ENCODE data around the gene MRPL14. TPM values are rescaled to one million over a fixed set of nuclear protein-coding genes. Genes with fewer than 3 reads are reported as not detected.

MRPL14 gene
- total and polyA plus RNA-seq, 12 donors: 22.0 to 94.6 (median 49.3) TPM

GRCh38 chr6:44082872-44083321 is 44.4 kb downstream of the MRPL14 start:
- DNase-seq: no peak
- WGBS, 4 donors: 80 to 93% (median 82%) methylated on average over 7 to 8 of the region's 8 CpGs
- intact Hi-C loops (cut with DNase I): loop anchor here (2.0 to 10.0 kb wide), 2 partner anchors 358 kb away; no protein-coding TSS in a partner anchor

DNA sequence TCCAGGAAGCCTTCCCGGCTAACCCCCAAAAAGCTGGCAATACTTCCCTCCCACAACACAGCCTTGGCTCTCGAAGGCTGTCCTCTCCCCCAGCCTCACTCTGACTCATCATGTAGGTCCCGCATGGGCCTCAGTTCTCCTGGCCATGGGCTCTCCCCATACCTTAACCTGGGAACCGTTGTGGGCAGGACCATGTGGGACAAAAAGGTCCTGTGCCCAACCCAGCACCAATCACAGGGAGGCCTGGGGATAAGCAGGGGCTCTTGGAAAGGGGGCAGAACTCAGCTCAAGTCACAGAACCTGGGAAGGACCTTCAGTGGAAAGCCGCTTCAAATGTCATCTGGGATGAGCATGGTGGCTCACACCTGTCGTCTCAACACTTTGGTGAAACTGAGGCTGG is 45.5 kb downstream of the MRPL14 start:
- H3K4me3 ChIP-seq: no peak overlapping the region
- peaks cover 2 to 3% of the 10 kb centered on the region in 2 donors for H3K4me1 ChIP-seq (replicated peaks in 1 of 2)
- WGBS, 4 donors: 75 to 87% (median 84%) methylated on average over 6 of the region's 6 CpGs
- TF ChIP-seq, protein P1, sequence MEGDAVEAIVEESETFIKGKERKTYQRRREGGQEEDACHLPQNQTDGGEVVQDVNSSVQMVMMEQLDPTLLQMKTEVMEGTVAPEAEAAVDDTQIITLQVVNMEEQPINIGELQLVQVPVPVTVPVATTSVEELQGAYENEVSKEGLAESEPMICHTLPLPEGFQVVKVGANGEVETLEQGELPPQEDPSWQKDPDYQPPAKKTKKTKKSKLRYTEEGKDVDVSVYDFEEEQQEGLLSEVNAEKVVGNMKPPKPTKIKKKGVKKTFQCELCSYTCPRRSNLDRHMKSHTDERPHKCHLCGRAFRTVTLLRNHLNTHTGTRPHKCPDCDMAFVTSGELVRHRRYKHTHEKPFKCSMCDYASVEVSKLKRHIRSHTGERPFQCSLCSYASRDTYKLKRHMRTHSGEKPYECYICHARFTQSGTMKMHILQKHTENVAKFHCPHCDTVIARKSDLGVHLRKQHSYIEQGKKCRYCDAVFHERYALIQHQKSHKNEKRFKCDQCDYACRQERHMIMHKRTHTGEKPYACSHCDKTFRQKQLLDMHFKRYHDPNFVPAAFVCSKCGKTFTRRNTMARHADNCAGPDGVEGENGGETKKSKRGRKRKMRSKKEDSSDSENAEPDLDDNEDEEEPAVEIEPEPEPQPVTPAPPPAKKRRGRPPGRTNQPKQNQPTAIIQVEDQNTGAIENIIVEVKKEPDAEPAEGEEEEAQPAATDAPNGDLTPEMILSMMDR (IDR thresholded peaks at IDR 0.05): no peak
- no peak for TF ChIP-seq POLR2A (IDR thresholded peaks at IDR 0.05)
- no peaks in the 10 kb centered on the region for H3K27me3 ChIP-seq
- H3K9me3 ChIP-seq (replicated peaks in 1 of 3): no peaks in the 10 kb centered on the region
- no peaks in the 10 kb centered on the region for H3K36me3 ChIP-seq (replicated peaks in 1 of 2)
- no peak for DNase-seq
- no peak overlapping the region for H3K27ac ChIP-seq
- intact Hi-C loops (cut with DNase I): loop anchor here (2.0 to 10.0 kb wide), 2 partner anchors 357 kb away; no protein-coding TSS in a partner anchor

More at GRCh38 chr6:44082872-44083321, 44.4 kb downstream of the MRPL14 start:
- Histone ChIP-seq H3K4me1 (replicated peaks in 1 of 2) (peaks cover 9 to 13% of the 10 kb centered on the region in 2 donors), H3K27me3 (no peaks in the 10 kb centered on the region), H3K27ac (no peak overlapping the region), H3K36me3 (replicated peaks in 1 of 2) (no peaks in the 10 kb centered on the region), H3K9me3 (replicated peaks in 1 of 3) (no peaks in the 10 kb centered on the region), H3K4me3 (no peak overlapping the region)
- TF ChIP-seq POLR2A (IDR thresholded peaks at IDR 0.05): no peak
- TF ChIP-seq, protein P1 (IDR thresholded peaks at IDR 0.05): no peak

DNA sequence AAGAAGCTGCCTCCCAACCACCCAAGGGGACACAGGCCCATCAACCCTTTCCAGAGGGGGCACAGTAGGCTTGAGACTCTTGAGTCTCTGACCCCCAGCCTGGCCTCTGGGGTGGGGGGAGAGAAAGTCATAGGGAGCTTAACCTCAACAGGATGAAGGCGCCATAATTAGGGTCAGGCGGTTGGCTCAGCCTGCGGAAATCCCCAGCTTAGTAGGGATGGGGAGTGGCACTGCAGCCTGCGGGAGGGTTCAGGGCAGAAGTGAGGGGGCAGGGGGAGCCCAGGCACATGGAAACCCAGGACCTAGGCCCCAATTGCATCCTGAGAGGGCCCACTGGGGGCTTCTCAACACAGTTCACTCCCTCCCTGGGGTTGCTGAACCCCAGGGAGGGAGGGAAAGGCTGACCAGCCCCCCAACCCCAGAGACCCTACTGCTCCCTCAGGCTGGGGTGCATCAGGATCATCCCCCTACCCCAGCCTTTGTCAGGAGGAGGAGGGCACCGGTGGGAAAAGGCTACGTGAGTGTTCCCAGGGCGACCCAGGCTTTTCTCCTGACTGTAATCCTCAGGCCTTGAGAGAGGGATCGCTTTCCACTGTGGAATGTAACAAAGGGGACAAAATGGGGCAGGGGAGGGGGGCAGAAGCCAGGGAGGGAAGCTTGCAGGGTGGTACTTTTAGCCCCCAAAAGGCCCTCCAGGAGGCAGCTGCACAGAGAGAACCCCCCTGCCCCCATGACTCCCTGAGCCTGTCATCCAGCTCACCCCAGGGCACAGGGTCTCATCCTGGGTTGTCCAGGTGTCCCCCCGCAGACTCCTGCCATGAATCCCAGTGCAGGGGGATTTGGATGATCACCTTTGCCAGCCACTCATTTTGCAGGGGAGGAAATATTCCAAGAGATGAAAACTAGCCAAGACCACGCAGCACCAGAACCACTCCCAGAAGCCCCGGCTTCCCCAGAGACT is 46.4 kb downstream of the MRPL14 start:
- Histone ChIP-seq H3K36me3 (replicated peaks in 1 of 2) (no peaks in the 10 kb centered on the region), H3K9me3 (replicated peaks in 1 of 3) (no peaks in the 10 kb centered on the region), H3K4me3 (no peak overlapping the region), H3K27ac (no peak overlapping the region), H3K4me1 (replicated peaks in 1 of 2) (peaks cover 8% of the 10 kb centered on the region in 2 donors), H3K27me3 (no peaks in the 10 kb centered on the region)
- no peak for DNase-seq
- 83 to 86% (median 84%) methylated on average over 5 to 11 of the region's 11 CpGs for WGBS, 4 donors
- intact Hi-C loops (cut with DNase I): loop anchor here in 1 of 2 donors (10.0 kb wide), 1 partner anchor 356 kb away; no protein-coding TSS in a partner anchor
- TF ChIP-seq, protein P1 (IDR thresholded peaks at IDR 0.05): no peak
- TF ChIP-seq POLR2A (IDR thresholded peaks at IDR 0.05): no peak

GRCh38 chr6:44079672-44080071 is 47.6 kb downstream of the MRPL14 start:
- Histone ChIP-seq H3K4me3 (no peak overlapping the region), H3K9me3 (replicated peaks in 1 of 3) (no peaks in the 10 kb centered on the region), H3K36me3 (replicated peaks in 1 of 2) (no peaks in the 10 kb centered on the region), H3K27ac (no peak overlapping the region), H3K4me1 (replicated peaks in 1 of 2) (peaks cover 8% of the 10 kb centered on the region in 2 donors), H3K27me3 (no peaks in the 10 kb centered on the region)
- DNase-seq: no peak
- 61 to 100% (median 78%) methylated on average over 1 to 3 of the region's 3 CpGs for WGBS, 4 donors
- intact Hi-C loops (cut with DNase I): loop anchor here (5.0 to 10.0 kb wide), 4 partner anchors 235 to 412 kb away; no protein-coding TSS in a partner anchor
- no peak for TF ChIP-seq POLR2A (IDR thresholded peaks at IDR 0.05)
- TF ChIP-seq, protein P1 (IDR thresholded peaks at IDR 0.05): no peak

Data from adrenal gland (tissue), 12 donors.